Measurements from ENCODE around the gene ATF2.

DNA sequence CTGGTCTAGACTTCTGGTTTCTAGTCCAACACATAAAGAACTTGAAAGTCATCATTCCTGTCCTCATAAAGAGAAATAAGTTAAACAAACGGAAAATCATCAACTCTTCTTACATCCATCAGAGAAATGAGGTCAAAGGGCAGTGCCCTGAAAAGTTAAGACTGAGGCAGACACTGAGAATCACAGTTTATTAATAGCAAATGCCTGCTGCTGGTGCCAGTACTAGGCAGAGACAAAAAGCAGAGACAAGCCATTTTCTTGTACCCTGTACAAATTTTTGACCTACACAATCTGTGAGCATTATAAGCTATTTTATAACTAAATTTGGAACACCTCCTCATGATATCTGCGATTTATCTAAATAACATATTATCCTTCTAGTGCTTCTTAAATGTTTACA lies 36.8 kb downstream of the ATF2 start:
- no peak for TF ChIP-seq ZNF444 (CRISPR knock-in tag; IDR thresholded peaks at IDR 0.05)
- no peak for TF ChIP-seq CTCF (IDR thresholded peaks at IDR 0.05 in 2 of 3, conservative IDR thresholded peaks at IDR 0.05 in 1 of 3; ENCODE audit: insufficient read depth in 2 of 3, low read depth in 1 of 3, low read length in 3 of 3)
- TF ChIP-seq HDAC6 (IDR thresholded peaks at IDR 0.05; ENCODE audit: low read depth, low read length): no peak
- TF ChIP-seq BRCA1 (IDR thresholded peaks at IDR 0.05): no peak
- TF ChIP-seq BRCA1 (CRISPR knock-in tag; IDR thresholded peaks at IDR 0.05): no peak
- TF ChIP-seq U2AF2 (optimal IDR thresholded peaks at IDR 0.05; ENCODE audit: low read depth, low read length): no peak
- no peak for TF ChIP-seq CBX1 (IDR thresholded peaks at IDR 0.05; ENCODE audit: low read depth)
- no peak for TF ChIP-seq CC2D1A (IDR thresholded peaks at IDR 0.05)
- TF ChIP-seq ZNF124 (CRISPR knock-in tag; IDR thresholded peaks at IDR 0.05): no peak
